IMR-90 (cell line): Measurements from ENCODE around the gene PTPRG. TPM values are rescaled to one million over a fixed set of nuclear protein-coding genes. Genes with fewer than 3 reads are reported as not detected.

Source experiments
- ATAC-seq: fragments of 200-7000 bp; cut with Tn5 transposase; 2 replicates; pipeline ENCODE4 v1.9.1; 2020; ENCODE audit warnings: low read depth, mild to moderate bottlenecking, moderate library complexity
- BruUV-seq: library from RNA; stranded (reverse); fragments of 400-500 nt; replicated peaks from 2 replicates; lab custom pipeline; 2021; lab: Mats Ljungman, UMichigan
- CTCF ChIA-PET: fragments of 300-600 bp; formaldehyde crosslinking; extraction: SDS; loops from one replicate; lab custom pipeline; 2021; ENCODE audit warnings: antibody characterized with exemption; lab: Yijun Ruan, JAX
- POLR2A ChIA-PET: fragments of 300-600 bp; sonication (Branson Sonifier 250); formaldehyde crosslinking; loops from one replicate; lab custom pipeline; 2022; ENCODE audit warnings: antibody characterized with exemption; ENCODE audit not compliant: unreplicated experiment; lab: Charles Lee
- DNase-seq: peaks from one replicate; pipeline ENCODE4 v3.0.0; 2013
- H2AFZ ChIP-seq: replicated peaks from 2 replicates; pipeline ENCODE3; 2013; ENCODE audit warnings: low read length, mild to moderate bottlenecking; ENCODE audit not compliant: poor library complexity
- H2AK5ac ChIP-seq: 2 replicates; pipeline ENCODE4 v1.6.1; 2013; ENCODE audit warnings: low read depth, low read length, inconsistent platforms
- H2AK9ac ChIP-seq: replicated peaks from 2 replicates; pipeline ENCODE3; 2013; ENCODE audit warnings: mild to moderate bottlenecking, low read depth, low read length, moderate library complexity; ENCODE audit not compliant: poor library complexity
- H2BK120ac ChIP-seq: 2 replicates; pipeline ENCODE4 v1.6.1; 2013; ENCODE audit warnings: low read depth, low read length, inconsistent platforms
- H2BK15ac ChIP-seq: 3 replicates; pipeline ENCODE4 v1.6.1; 2013; ENCODE audit warnings: low read depth, low read length, inconsistent platforms
- H2BK20ac ChIP-seq: 2 replicates; pipeline ENCODE4 v1.6.1; 2013; ENCODE audit warnings: low read depth, mild to moderate bottlenecking, inconsistent platforms, low read length, moderate library complexity
- H2BK5ac ChIP-seq: 2 replicates; pipeline ENCODE4 v1.6.1; 2013; ENCODE audit warnings: mild to moderate bottlenecking, low read depth, low read length, inconsistent platforms; ENCODE audit not compliant: poor library complexity, severe bottlenecking
- H3K14ac ChIP-seq: replicated peaks from 2 replicates; pipeline ENCODE4 v1.6.1; 2013; ENCODE audit warnings: low read depth, low read length, inconsistent platforms
- H3K18ac ChIP-seq: 2 replicates; pipeline ENCODE4 v1.6.1; 2013; ENCODE audit warnings: low read depth, low read length, control low read depth
- H3K23ac ChIP-seq: 2 replicates; pipeline ENCODE4 v1.6.1; 2013; ENCODE audit warnings: low read depth, low read length, inconsistent platforms
- H3K27ac ChIP-seq: 2 replicates; pipeline ENCODE4 v1.5.1; 2013; ENCODE audit warnings: mild to moderate bottlenecking, control low read depth, low read length; ENCODE audit not compliant: insufficient read depth
- H3K27me3 ChIP-seq: 2 replicates; pipeline ENCODE4 v1.6.1; 2013; ENCODE audit warnings: low read length; ENCODE audit not compliant: control insufficient read depth, insufficient read depth
- H3K36me3 ChIP-seq: 2 replicates; pipeline ENCODE4 v1.6.1; 2013; ENCODE audit warnings: low read length, mixed read lengths; ENCODE audit not compliant: control insufficient read depth, insufficient read depth
- H3K4ac ChIP-seq: 2 replicates; pipeline ENCODE4 v1.6.1; 2013; ENCODE audit warnings: low read depth, low read length, inconsistent platforms
- H3K4me1 ChIP-seq: 2 replicates; pipeline ENCODE4 v1.6.1; 2013; ENCODE audit warnings: low read length, mixed read lengths; ENCODE audit not compliant: control insufficient read depth, insufficient read depth
- H3K4me2 ChIP-seq: 2 replicates; pipeline ENCODE4 v1.6.1; 2013; ENCODE audit warnings: low read depth, mild to moderate bottlenecking, control low read depth, low read length, moderate library complexity
- H3K4me3 ChIP-seq: 2 replicates; pipeline ENCODE4 v1.5.1; 2013; ENCODE audit warnings: low read depth, mild to moderate bottlenecking, control low read depth, low read length, moderate library complexity; ENCODE audit not compliant: insufficient read depth
- H3K56ac ChIP-seq: 2 replicates; pipeline ENCODE4 v1.6.1; 2013; ENCODE audit warnings: low read length, inconsistent platforms; ENCODE audit not compliant: insufficient read depth; ENCODE audit errors: extremely low read depth
- H3K79me1 ChIP-seq, 2 experiments: 2 replicates each; pipeline ENCODE4 v1.6.1; 2013; ENCODE audit warnings: low read length in 2 of 2, inconsistent platforms in 1 of 2, low read depth in 1 of 2
- H3K9ac ChIP-seq: 2 replicates; pipeline ENCODE4 v1.6.1; 2013; ENCODE audit warnings: low read depth, low read length, control low read depth
- H3K9me1 ChIP-seq: 2 replicates; pipeline ENCODE4 v1.6.1; 2013; ENCODE audit warnings: low read length, inconsistent platforms; ENCODE audit not compliant: insufficient read depth
- H3K9me3 ChIP-seq: 2 replicates; pipeline ENCODE4 v1.6.1; 2013; ENCODE audit warnings: low read length; ENCODE audit not compliant: control insufficient read depth, insufficient read depth
- H4K20me1 ChIP-seq: 2 replicates; pipeline ENCODE4 v1.6.1; 2013; ENCODE audit warnings: low read length, inconsistent platforms; ENCODE audit not compliant: insufficient read depth
- H4K5ac ChIP-seq: 2 replicates; pipeline ENCODE4 v1.6.1; 2013; ENCODE audit warnings: mild to moderate bottlenecking, low read depth, low read length, control low read depth
- H4K8ac ChIP-seq, 2 experiments: 2 replicates each; pipeline ENCODE4 v1.6.1; 2013; ENCODE audit warnings: low read depth in 2 of 2, low read length in 2 of 2, control low read depth in 1 of 2, inconsistent platforms in 1 of 2
- H4K91ac ChIP-seq: 2 replicates; pipeline ENCODE4 v1.6.1; 2013; ENCODE audit warnings: low read depth, low read length, inconsistent platforms; ENCODE audit not compliant: insufficient read depth
- CHD1 ChIP-seq: IDR thresholded peaks from 2 replicates; pipeline ENCODE4 v1.6.1; 2012; ENCODE audit warnings: low read depth, low read length, improper control_type of control experiment
- CTCF ChIP-seq: conservative IDR thresholded peaks from 2 replicates; pipeline ENCODE4 v1.5.1; 2012; ENCODE audit warnings: mild to moderate bottlenecking, low read depth, low read length, improper control_type of control experiment
- MAFK ChIP-seq: IDR thresholded peaks from 2 replicates; pipeline ENCODE4 v1.6.1; 2012; ENCODE audit warnings: low read depth, low read length, improper control_type of control experiment
- MXI1 ChIP-seq: IDR thresholded peaks from 2 replicates; pipeline ENCODE4 v1.6.1; 2012; ENCODE audit warnings: low read depth, mild to moderate bottlenecking, low read length, moderate library complexity, borderline replicate concordance
- NFE2L2 ChIP-seq: fragments of 150-350 bp; IDR thresholded peaks from 2 replicates; pipeline ENCODE4 v1.6.1; 2016; ENCODE audit warnings: low read depth, mild to moderate bottlenecking, low read length
- POLR2A ChIP-seq: IDR thresholded peaks from 2 replicates; pipeline ENCODE4 v1.6.1; 2012; ENCODE audit warnings: mild to moderate bottlenecking, low read depth, low read length
- RCOR1 ChIP-seq: IDR thresholded peaks from 2 replicates; pipeline ENCODE4 v1.6.1; 2012; ENCODE audit warnings: mild to moderate bottlenecking, low read length, improper control_type of control experiment; ENCODE audit not compliant: insufficient replicate concordance
- SMC3 ChIP-seq: fragments of 150-350 bp; IDR thresholded peaks from 2 replicates; pipeline ENCODE4 v1.6.1; 2016; ENCODE audit warnings: low read depth, mild to moderate bottlenecking, antibody characterized with exemption, low read length, moderate library complexity
- USF2 ChIP-seq: fragments of 150-350 bp; IDR thresholded peaks from 2 replicates; pipeline ENCODE4 v1.6.1; 2017; ENCODE audit warnings: mild to moderate bottlenecking, antibody characterized with exemption, low read length, low read depth
- WGBS, 2 experiments: methylation state at CpG; one replicate each; pipeline versions ENCODE4 v1.1.5 to v1.1.7; 2013; ENCODE audit warnings: missing lambda C conversion rate in 2 of 2; ENCODE audit not compliant: insufficient read length in 1 of 2; ENCODE audit errors: extremely low coverage in 2 of 2; 5-methylcytosine and 5-hydroxymethylcytosine counted together
- dilution Hi-C: fragments of 300-500 bp; cut with HindIII; formaldehyde crosslinking; loops from one replicate; pipeline ENCODE4 v1.14.3; 2018; ENCODE audit warnings: low sequenced_read_pairs; ENCODE audit not compliant: unreplicated experiment
- in situ Hi-C: fragments of 300-500 bp; cut with MboI; formaldehyde crosslinking; loops from 3 replicates; pipeline ENCODE4 v1.14.3; 2019; ENCODE audit warnings: low sequenced_read_pairs, inconsistent platforms, mixed read lengths
- intact Hi-C: fragments of 100-400 bp; cut with micrococcal nuclease; formaldehyde crosslinking; loops from 2 replicates; pipeline ENCODE4 v1.10.0; 2022
- polyA plus RNA-seq, 3 experiments: library from polyadenylated mRNA; depleted of rRNA; stranded (reverse); fragments of >200 nt; gene quantifications; 2 replicates each; pipeline ENCODE4 v1.2.3, GENCODE V29; 2012; ENCODE audit warnings: low replicate concordance in 1 of 3
- total RNA-seq: library from RNA; depleted of rRNA; stranded (reverse); fragments of >200 nt; gene quantifications from 2 replicates; pipeline ENCODE4 v1.2.3, GENCODE V29; 2012

The PTPRG gene
- total and polyA plus RNA-seq, 2 of the 4 experiments (the other 2 are of a cell fraction): 7.7 to 31.0 TPM

GRCh38 chr3:61668317-61668864, 107.0 kb downstream of the PTPRG start:
- Histone ChIP-seq H3K27ac (no peak overlapping the region), H2BK15ac (no peak overlapping the region), H3K23ac (no peak overlapping the region), H3K4me2 (no peak overlapping the region), H2AK5ac (no peak overlapping the region), H4K5ac (no peak overlapping the region), H3K56ac (no peak overlapping the region), H2AK9ac (no peak overlapping the region), H3K9ac (no peak overlapping the region), H4K20me1 (peaks cover 10% of the 10 kb centered on the region; the same call in 1 of the 2 replicates), H3K9me3 (no peaks in the 10 kb centered on the region), H3K36me3 (no peaks in the 10 kb centered on the region), H2AFZ (no peak overlapping the region), H2BK5ac (no peak overlapping the region), H4K91ac (no peak overlapping the region), H3K14ac (no peak overlapping the region), H3K79me1 (peaks cover 18 to 59% of the 10 kb centered on the region in 2 experiments), H3K27me3 (no peaks in the 10 kb centered on the region), H2BK20ac (no peak overlapping the region), H4K8ac (no peak overlapping the region), H3K4ac (no peak overlapping the region), H3K4me3 (no peak overlapping the region), H3K18ac (no peak overlapping the region), H3K4me1 (peaks cover 7% of the 10 kb centered on the region; the same call in 1 of the 2 replicates), H3K9me1 (peaks cover 8% of the 10 kb centered on the region), H2BK120ac (no peak overlapping the region)
- no peak for ATAC-seq
- WGBS, 2 experiments: 42% methylated on average over 2 of the region's 5 CpGs; no CpG with 5 or more reads in 1 of the 2 experiments
- intact Hi-C loops: no loop called here
- no peak for DNase-seq
- TF ChIP-seq MXI1 (no peak), SMC3 (no peak), CHD1 (no peak), NFE2L2 (no peak), POLR2A (no peak), USF2 (no peak), CTCF (no peak), RCOR1 (no peak), MAFK (no peak)
- dilution Hi-C loops: no loop called here
- no TSS peak for BruUV-seq
- in situ Hi-C loops: no loop called here
- ChIA-PET POLR2A (no interaction called here), CTCF (interaction anchor here (0.5 kb wide), 1 partner anchor 139 kb away, joined by 3 read pairs; no protein-coding TSS in a partner anchor)
